ENCODE data around the gene IGFBP7.

IGFBP7 gene

GRCh38 chr4:57129477-57129876 lies 19.3 kb upstream of the IGFBP7 start:
- no peak for DNase-seq

DNA sequence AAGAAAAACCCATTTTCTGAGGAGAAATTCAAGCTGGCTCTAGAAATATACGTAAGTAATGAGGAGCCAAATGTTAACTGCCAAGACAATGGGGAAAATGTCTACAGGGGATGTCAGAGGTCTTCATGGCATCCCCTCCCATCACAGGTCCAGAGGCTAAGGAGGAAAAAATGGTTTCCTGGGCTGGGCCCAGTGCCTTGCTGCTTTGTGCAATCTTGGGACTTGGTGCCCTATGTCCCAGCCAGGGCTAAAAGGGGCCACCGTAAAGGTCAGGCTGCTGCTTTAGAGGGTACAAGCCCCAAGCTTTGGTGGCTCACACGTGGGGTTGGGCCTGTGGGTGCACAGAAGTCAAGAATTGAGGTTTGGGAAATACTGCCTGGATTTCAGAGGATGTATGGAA lies 17.2 kb upstream of the IGFBP7 start:
- no peak for DNase-seq

GRCh38 chr4:57125996-57126395 lies 15.8 kb upstream of the IGFBP7 start:
- DNase-seq, result no peak

DNA sequence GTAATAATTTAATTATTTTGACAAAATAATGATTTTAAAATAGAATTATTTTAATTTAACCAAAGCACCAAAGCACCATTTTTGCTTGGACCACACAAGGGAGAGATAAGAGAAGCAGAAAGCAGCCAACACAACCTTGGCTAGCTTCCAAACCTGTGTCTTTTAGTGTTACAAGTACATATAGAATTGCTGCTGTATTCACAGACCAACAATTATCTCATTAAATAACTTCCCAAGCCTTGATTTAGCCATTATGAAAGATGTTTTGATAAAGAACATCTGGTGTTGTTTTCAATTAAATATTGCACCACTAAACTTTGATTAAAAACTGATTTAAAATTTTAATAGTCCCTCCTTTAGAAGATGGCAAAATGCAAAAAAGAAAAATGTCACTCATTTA lies 14.0 kb upstream of the IGFBP7 start:
- no peak for DNase-seq

DNA sequence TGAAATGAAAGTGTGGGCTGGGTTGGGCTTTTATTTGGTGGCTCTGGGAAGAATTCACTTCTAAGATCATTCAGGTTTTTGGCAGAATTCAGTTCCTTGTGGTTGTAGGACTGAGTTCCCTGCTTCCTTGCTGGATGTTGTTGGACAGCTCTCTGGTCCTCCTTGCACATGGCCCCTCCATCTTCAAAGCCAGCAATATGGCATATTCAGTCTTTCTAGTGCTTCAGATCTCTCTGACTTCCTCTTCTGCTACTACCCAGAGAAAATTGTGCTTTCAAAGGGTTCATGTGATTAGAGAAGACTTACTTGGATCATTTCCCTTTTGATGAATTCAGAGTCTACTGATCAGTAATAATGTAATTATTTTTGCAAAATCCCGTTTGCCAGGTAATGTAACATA lies 12.8 kb upstream of the IGFBP7 start:
- no peak for DNase-seq

DNA sequence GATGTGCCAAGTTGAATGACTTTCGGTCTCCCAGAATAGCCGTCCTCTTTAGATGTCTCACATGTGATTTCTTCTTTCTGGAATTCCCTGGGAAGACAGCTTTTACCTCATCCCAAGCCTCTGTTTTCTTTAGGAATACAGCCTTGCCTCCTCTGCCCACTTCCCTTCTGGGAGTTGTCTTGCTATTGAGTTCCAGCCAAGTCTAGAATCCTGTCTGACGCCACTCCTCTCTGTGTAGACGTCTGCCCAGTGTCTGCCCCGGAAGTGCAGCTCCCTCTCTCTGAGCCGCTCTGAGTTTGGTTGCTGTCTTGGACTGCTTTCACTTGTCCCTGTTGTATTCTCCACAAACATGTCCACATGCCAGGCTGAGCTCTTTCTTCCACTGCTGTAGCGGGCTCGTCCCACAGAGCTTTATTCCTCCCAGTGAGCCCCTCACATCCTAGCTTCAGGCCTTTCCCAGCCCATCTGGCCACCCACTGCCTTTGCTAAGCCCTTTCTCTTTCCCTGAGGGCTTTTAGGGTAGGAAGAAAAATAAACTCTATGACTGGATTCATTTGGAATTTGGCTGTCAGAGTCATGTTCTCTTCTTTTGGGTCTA lies 9.0 kb upstream of the IGFBP7 start:
- DNase-seq, result no peak

- DNase-seq, result no peak
Observed at GRCh38 chr4:57117491-57117890, 7.3 kb upstream of the IGFBP7 start.

DNA sequence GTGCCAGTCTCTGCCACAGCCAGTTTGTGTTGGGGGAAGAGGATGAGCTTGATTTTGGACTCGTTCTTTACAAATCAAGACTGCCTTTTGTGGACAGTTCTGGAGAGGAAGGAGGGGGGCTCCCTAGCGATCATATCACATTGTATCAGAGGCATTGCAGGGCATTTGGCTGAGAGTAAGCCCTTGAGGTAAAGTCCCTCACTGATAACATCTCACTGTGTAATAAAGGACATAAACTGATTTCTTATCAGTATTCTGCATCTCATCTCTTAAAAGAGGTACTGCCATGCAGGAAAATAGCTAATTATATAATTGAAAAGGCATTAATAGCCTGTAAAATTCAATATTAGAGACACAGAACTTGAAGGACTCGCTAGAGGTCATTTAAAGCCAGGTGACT lies 6.1 kb upstream of the IGFBP7 start:
- DNase-seq, result no peak

DNA sequence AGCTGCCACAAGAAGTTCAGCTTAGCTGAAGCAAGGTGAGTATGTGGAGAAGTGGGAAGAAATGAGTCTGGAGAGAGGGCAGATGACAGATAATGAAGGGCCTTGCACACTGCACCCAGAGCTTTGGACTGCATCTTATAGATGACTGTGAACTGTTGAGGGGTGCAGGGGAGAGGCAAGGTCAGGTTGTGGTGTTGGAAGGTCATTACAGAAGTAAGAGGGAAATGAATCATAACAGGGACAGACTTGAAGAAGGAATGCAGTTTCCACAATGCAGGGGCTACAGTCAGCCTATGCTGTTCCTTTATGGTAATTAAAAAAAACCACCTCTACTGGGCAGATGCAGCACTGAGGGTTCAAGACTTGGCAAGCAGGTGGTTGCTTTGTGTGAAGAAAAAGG lies 4.8 kb upstream of the IGFBP7 start:
- DNase-seq, result no peak

DNA sequence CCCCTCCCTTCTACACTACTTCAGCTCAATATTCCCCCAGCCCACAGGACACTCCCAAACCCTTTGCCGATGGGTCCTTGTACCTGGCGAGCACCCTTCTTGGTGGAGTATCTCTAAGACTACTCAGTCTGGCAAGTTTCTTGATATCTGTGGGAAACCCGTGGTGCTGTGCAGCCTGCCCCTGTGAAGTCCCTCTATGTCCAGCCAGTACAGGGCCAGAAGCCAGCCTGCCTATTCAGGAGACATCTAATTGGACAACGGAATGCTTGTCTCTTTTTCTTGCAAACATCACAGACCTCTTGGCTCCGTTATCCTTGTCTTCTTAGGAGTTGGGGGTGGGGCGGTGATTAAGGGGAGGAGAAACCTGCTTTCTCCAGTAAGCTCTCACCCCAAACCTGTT lies 3.7 kb upstream of the IGFBP7 start:
- DNase-seq, result no peak

- DNase-seq, result no peak
Observed at GRCh38 chr4:57110640-57111511, 691 bp upstream of the IGFBP7 start.

DNA sequence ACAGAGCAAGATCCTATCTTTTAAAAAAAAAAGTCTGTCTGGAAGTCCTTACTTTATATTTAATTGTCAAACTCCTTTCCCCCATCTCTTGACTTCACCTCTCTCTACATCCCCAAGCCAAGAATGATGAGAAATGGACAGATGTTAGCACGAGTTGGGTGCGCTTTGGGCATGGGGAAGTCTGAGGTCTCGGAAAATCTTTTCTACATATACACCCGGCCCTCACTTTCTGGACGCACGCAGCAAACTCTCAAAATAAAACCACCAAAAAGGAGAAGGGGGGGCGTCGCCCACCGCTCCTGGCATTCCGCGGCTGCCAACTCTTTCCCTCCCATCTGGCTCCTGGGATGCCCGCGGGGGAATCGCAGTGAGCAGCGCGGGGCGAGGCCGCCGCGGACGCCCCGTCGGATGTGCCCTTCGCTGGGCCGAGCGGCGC lies 756 bp downstream of the IGFBP7 start:
- no peak for DNase-seq

DNA sequence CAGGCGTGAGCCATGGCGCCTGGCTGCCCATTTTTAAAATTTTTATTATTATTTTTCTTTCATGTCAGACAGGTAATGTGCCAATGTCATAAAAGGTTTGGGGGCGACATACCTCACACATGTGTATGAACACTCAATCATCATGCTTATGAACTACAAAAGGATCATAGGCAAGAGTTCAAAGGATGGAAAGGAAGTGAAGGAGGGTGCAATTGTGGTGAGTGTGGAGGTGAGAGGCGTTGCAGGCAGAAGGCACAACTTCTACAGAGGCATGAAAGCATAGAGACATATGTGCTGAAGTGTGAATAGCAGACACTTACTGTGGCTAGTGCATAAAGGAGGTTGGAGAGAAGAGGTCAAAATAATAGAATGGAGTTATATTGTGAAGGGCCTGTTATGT lies 4.0 kb downstream of the IGFBP7 start:
- DNase-seq, result no peak

DNA sequence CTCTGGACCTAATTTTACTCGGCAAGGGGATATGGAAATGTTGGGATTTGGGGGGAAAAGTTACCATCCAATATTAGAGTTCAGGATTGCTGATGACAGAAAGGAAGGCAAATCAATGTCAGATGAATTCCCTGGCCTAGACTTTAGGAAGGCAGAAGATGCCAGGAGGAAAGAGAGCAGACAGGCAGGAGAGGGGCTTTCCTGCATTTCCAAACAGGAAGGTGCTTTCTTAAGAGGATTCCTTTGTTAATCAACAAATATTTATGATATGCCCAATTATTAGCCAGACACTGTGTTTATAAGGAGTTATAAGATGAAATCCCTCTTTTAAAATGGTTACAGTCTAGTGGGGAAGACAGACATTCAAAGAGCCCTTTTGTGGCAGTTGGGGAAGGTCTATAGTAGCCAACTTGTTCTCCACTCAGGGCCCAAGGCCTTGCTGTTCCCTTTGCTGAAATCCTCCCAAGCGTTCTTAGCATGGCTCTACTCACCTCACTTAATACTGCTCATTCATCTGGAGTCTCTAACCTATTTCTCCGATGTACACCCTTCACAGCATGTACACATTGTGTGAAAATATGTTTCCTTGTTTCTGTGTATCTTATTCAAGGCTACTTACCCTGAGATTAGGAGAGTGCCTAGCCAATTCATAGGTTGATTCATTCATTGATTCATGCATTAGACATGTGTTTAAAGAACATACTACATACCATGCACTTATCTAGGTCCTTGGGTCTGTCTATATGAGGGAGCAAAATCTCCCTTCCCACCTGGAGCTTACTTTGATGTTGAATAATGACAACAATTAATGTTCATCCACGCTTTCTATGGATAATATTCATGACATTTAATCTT lies 5.3 kb downstream of the IGFBP7 start:
- no peak for DNase-seq

GRCh38 chr4:57103051-57103450 lies 7.1 kb downstream of the IGFBP7 start:
- no peak for DNase-seq

DNA sequence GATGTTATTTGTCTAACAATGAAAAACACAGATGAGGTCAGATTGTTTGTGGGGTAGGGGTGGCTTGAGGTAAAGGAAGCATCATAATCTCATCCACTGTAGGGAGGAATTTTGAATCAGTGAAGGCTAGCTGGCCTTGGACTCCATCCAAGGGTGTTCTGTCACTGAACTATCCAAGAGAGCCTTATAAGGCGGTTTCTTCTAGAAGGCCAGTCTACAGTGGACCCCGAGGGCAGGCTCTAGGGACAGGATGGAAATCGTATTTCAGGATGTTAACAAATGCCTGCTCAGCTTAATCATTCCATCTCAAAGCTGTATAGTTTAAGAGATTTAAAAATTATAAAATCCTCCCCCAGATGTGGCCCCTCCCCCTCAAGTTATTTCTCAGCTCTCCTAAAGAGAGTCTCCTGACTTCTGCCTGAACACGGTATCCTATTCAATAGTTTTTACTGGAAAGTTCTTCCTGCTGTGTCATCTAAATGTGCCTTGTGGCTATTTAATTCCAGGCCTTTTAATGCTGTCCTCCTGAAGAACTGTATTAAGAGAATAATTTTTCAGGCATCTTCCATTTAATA lies 8.0 kb downstream of the IGFBP7 start:
- no peak for DNase-seq

GRCh38 chr4:57100979-57101651 lies 9.1 kb downstream of the IGFBP7 start:
- DNase-seq, result no peak

DNA sequence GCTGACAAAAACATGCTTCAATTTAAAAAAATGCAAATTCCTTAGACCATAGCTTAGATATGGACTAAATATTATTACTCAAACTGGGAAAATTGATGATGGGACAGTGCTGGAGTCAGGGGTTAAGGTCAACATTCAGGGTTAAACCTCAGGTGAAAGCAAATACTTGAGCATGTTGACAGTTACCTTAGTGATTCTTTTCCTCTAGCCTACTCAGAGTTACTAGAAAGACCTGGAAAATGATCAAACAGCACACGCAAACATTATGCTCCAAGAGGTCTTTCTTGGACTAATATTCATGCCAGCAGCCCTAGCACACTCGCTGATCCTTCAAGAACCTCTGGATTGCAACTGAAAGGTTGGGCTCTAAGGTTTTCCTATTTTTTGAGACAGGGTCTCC lies 10.8 kb downstream of the IGFBP7 start:
- DNase-seq, result no peak

DNA sequence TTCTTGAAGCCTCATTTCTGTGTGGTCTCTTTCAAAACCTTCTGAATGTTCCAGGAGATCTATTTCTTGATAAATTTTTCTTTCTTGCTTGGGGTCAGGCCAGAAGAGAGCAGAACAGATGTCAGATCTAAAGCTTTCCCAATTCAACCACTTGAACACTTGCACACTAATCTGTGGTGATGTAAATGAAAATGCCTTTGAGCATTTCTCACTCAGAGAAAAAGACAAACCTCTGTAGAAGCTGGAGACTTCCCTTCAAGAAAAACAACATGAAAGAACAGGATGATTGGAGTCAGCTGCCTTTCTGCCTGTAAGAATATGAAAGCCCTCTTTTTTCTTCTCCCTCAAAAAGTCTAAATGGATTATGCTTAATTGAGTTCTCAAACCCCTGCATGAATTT lies 11.2 kb downstream of the IGFBP7 start:
- no peak for DNase-seq

DNA sequence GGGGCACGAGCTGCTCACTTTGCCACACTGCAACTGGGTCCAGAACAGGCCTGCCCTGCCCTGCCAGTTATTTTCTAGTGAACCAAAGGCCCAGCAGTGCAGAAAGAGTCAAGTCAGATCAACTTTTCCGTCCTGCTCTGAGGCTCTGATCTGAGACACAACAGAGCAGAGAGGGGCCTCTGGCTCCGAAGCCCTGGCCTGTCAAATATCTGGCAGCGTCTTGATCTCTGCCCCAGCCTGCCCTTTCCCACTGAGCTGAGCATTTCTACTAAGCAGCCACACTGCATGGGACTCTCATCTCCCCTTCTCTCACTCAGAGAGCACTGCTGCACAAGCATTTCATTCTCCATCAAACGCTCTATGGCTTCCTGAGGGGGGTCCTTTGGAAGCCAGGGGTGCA lies 11.8 kb downstream of the IGFBP7 start:
- no peak for DNase-seq

DNA sequence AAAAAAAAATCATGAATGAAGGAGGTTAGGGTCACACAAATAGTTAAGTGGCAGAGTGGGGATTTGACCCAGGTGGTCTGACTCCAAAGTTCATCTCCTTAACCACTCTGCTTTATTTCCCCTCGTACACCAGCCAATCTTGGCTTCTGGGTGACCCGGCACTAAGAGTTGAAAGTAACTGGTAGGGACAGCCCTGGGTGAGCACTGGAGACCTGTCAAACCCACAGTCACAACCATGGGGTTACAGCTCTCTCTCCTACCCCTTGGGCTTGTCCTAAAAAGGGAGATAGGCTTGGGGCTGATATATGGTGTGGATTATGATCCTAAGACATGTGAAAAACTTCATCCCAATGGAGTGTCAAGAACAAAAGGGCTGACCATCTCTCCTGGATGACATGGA lies 12.5 kb downstream of the IGFBP7 start:
- DNase-seq, result no peak

DNA sequence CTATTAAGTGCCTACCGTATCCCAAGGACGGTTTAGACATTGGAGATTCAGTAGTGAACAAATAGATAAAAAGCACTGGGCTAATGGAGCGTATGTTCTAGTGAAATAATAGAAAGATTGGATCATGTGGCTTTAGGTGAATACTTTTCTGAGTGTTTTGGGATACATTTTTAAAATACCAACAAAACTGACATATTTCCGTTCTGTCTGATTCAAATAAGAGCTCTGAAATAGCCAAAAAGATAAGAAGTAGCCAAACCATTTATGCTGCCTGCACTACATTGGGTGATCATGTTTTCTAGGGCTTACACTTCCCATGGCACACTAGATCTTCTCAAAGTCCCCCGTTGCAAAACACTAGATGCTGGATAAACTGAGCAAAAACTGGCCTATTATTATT lies 14.2 kb downstream of the IGFBP7 start:
- DNase-seq, result no peak

- no peak for DNase-seq
Observed at GRCh38 chr4:57095245-57095644, 14.9 kb downstream of the IGFBP7 start.
